ENCODE results near the gene OVOL1.
"Not testable (repeated sequence)": the region's sequence is repeated elsewhere in the genome, so short reads cannot be mapped to it uniquely, and the experiment has no call there.

Gene OVOL1

DNA sequence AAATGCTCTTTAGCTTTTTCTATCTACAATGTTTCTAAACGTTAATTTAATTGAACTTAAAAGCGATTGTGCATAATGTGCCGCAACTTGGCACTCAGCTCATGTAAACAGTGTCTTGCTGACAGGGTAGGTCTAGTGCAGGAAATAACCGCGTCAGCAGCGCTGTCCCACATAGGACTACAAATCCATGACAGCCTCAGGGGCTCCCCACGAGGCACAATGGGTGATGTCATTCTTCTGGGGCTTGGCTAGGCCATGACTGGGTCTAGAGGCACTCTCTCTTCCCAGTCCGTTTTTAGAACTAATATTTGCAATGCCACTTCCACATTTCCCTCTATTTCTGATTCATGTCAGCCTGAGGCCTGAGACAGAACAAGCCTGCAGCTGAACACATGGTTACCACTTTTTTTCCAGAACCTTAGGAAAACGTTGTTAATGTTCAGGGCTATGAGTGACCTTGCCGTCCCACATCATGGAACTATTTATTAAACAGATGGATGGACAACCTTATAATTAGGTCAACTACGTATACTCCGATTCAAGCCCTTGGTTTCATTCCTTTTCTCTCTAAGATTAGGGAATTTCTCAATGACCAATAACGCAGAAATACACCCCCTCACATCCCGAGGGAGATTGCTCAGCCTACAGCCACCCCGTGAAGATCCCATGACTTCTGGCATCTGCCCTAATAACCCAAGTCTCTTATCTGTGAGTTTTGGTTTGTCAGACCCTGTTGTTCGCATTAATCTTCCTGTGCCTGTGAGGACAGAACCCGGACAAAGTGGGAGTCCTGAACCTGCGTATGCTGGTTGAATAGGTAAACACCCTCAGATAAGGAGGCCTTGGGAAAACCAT, 27.5 kb downstream of the OVOL1 start:
- DNase-seq (ENCODE audit: low read depth in 2 of 3, low spot score in 2 of 3), result no peak

GRCh38 chr11:65814986-65815565, 28.2 kb downstream of the OVOL1 start:
- no peak for DNase-seq (ENCODE audit: low read depth in 2 of 3, low spot score in 2 of 3)

GRCh38 chr11:65816696-65817095, 29.8 kb downstream of the OVOL1 start:
- no peak for DNase-seq (ENCODE audit: low read depth in 2 of 3, low spot score in 2 of 3)

- DNase-seq (ENCODE audit: low read depth in 2 of 3, low spot score in 2 of 3), result no peak
Observed at GRCh38 chr11:65817312-65817834, 30.5 kb downstream of the OVOL1 start.

GRCh38 chr11:65817835-65818680, 31.2 kb downstream of the OVOL1 start:
- DNase-seq (ENCODE audit: low read depth in 2 of 3, low spot score in 2 of 3), result peak; percentile 85 to 98 (median 97)

DNA sequence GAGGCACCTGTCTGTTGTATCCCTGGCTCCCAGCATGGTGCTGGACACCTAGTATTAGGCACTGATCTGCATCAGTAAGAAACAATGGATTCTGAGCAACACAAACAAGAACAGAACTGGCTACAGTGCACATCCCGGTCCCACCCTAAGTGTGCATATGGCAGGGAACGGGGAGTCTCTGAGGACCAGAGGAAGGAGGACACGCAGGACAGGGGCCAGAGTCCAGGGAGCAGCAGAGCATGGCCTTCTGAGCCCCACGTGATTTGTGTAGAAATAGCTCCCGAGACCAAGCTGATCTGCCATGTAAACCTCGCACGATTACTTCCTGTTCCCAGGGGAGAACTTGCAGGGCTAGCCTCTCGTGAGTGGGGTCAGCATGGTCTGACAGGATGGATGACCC, 34.2 kb downstream of the OVOL1 start:
- no peak for DNase-seq (ENCODE audit: low read depth in 2 of 3, low spot score in 2 of 3)

- no peak for DNase-seq (ENCODE audit: low read depth in 2 of 3, low spot score in 2 of 3)
Observed at GRCh38 chr11:65822776-65823528, 36.1 kb downstream of the OVOL1 start.

GRCh38 chr11:65826984-65827735, 40.3 kb downstream of the OVOL1 start:
- no peak for DNase-seq (ENCODE audit: low read depth in 2 of 3, low spot score in 2 of 3)

DNA sequence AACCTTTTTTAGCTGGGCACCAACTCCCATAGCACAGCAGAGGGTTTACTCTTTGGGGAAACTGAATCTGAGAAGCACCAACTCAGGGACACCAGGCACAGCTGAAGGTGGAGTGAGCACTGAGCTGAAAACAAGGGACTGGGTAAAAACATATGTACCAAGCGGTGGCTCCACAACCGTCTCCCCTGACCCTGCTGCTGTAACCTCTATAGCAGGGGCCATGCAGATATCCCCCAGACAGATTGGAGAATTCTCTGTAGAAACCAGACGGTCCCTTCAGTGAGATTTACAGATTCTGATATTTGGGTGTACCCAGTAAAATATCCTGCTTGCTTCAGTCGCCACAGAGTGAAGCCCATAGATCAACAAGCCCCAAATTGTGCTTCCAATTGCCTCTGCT, 42.6 kb downstream of the OVOL1 start:
- DNase-seq (ENCODE audit: low read depth in 2 of 3, low spot score in 2 of 3), result no peak

- not testable (repeated sequence) for DNase-seq (ENCODE audit: low read depth in 2 of 3, low spot score in 2 of 3)
Observed at GRCh38 chr11:65832231-65832630, 45.4 kb downstream of the OVOL1 start.

- DNase-seq (ENCODE audit: low read depth in 2 of 3, low spot score in 2 of 3), result peak; percentile 89 to 91 (median 90)
Observed at GRCh38 chr11:65833297-65834030, 46.6 kb downstream of the OVOL1 start, which contains the start of gene SNX32. Gene SNX32, plus strand, starts transcription at chr11:65833963. Its CDS starts 103 bp downstream, at chr11:65834066.

- no peak for DNase-seq (ENCODE audit: low read depth in 2 of 3, low spot score in 2 of 3)
Observed at GRCh38 chr11:65834202-65834601, 47.3 kb downstream of the OVOL1 start.

DNA sequence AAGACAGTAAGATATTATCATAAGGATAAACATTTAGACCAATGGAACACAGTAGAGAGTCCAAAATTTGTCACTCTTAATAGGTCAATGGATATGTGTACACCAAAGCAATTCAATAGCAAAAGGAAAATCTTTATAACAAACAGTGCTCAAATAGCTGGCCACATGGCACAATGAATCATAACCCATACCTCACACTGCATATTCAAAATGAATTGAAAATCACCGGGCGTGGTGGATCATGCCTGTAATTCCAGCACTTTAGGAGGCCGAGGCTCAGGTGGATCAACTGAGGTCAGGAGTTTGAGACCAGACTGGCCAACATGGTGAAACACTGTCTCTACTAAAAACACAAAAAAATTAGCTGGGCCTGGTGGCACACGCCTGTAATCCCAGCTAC, 55.3 kb downstream of the OVOL1 start:
- no peak for DNase-seq (ENCODE audit: low read depth in 2 of 3, low spot score in 2 of 3)

DNA sequence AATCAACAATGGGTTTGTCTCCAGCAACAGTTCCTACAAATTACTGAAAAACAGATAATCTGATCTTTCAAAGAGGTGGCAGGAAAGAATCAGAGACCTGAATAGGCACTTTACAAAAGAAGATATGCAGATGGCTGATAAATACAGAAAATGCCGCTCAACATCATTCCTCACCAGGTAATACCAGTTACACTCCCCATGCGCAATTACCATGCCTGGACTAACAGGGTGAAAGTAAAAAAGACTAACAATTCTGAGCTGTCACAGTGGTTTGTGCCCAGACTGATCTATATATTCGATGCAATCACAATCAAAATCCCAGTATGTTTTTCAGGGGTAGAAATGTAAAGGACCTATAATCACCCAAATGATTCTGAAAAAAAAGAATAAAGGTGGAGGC, 56.9 kb downstream of the OVOL1 start:
- DNase-seq (ENCODE audit: low read depth in 2 of 3, low spot score in 2 of 3), result no peak

- no peak for DNase-seq (ENCODE audit: low read depth in 2 of 3, low spot score in 2 of 3)
Observed at GRCh38 chr11:65844231-65844872, 57.5 kb downstream of the OVOL1 start.

Data from activated CD8-positive, alpha-beta memory T cell treated with anti-CD3 and anti-CD28 coated beads for 48 hours (primary cell).